ENCODE measurements around the gene BID. TPM values are rescaled to one million over a fixed set of nuclear protein-coding genes. Genes with fewer than 3 reads are reported as not detected.

Gene BID
- polyA plus RNA-seq, 1 donor from 2014 or later = 88.6 TPM

- no peaks in the 10 kb centered on the region for H3K9me2 ChIP-seq (ENCODE audit: insufficient read depth, low read length)
- H3K79me2 ChIP-seq (replicated peaks; ENCODE audit: insufficient read depth, low read length) = no peaks in the 10 kb centered on the region
- H2AFZ ChIP-seq (ENCODE audit: low read depth, low read length) = no peak overlapping the region
- no peaks in the 10 kb centered on the region for H3K9me3 ChIP-seq (ENCODE audit: low read length)
- TF ChIP-seq, protein P1, sequence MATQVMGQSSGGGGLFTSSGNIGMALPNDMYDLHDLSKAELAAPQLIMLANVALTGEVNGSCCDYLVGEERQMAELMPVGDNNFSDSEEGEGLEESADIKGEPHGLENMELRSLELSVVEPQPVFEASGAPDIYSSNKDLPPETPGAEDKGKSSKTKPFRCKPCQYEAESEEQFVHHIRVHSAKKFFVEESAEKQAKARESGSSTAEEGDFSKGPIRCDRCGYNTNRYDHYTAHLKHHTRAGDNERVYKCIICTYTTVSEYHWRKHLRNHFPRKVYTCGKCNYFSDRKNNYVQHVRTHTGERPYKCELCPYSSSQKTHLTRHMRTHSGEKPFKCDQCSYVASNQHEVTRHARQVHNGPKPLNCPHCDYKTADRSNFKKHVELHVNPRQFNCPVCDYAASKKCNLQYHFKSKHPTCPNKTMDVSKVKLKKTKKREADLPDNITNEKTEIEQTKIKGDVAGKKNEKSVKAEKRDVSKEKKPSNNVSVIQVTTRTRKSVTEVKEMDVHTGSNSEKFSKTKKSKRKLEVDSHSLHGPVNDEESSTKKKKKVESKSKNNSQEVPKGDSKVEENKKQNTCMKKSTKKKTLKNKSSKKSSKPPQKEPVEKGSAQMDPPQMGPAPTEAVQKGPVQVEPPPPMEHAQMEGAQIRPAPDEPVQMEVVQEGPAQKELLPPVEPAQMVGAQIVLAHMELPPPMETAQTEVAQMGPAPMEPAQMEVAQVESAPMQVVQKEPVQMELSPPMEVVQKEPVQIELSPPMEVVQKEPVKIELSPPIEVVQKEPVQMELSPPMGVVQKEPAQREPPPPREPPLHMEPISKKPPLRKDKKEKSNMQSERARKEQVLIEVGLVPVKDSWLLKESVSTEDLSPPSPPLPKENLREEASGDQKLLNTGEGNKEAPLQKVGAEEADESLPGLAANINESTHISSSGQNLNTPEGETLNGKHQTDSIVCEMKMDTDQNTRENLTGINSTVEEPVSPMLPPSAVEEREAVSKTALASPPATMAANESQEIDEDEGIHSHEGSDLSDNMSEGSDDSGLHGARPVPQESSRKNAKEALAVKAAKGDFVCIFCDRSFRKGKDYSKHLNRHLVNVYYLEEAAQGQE (IDR thresholded peaks at IDR 0.05; ENCODE audit: borderline replicate concordance) = no peak
- TF ChIP-seq CTCF (IDR thresholded peaks at IDR 0.05; ENCODE audit: poor library complexity, severe bottlenecking) (no peak), MXI1 (conservative IDR thresholded peaks at IDR 0.05; ENCODE audit: poor library complexity, severe bottlenecking) (no peak), EP300 (conservative IDR thresholded peaks at IDR 0.05; ENCODE audit: poor library complexity, severe bottlenecking) (no peak), RAD21 (conservative IDR thresholded peaks at IDR 0.05) (no peak), EZH2 (IDR thresholded peaks at IDR 0.05; ENCODE audit: borderline replicate concordance, insufficient read depth, low read length, poor library complexity, severe bottlenecking) (no peak), TAF1 (IDR thresholded peaks at IDR 0.05; ENCODE audit: low read depth) (no peak), SMC3 (conservative IDR thresholded peaks at IDR 0.05; ENCODE audit: poor library complexity) (no peak), POLR2AphosphoS5 (IDR thresholded peaks at IDR 0.05) (no peak)
- no peaks in the 10 kb centered on the region for H4K20me1 ChIP-seq (ENCODE audit: insufficient read depth)
- no peak overlapping the region for H3K9ac ChIP-seq (ENCODE audit: low read length)
- no peaks in the 10 kb centered on the region for H3K27me3 ChIP-seq (ENCODE audit: insufficient read depth, low read depth, low read length)
- no peak overlapping the region for H3K27ac ChIP-seq (ENCODE audit: low read length)
- no peaks in the 10 kb centered on the region for H3K36me3 ChIP-seq (ENCODE audit: insufficient read depth, low read length)
- no peak overlapping the region for H3K4me2 ChIP-seq (ENCODE audit: low read length)
- no peaks in the 10 kb centered on the region for H3F3A ChIP-seq (ENCODE audit: insufficient read depth, low read length, poor library complexity, severe bottlenecking)
- no peak overlapping the region for H3K4me3 ChIP-seq (ENCODE audit: low read length)
Measured at GRCh38 chr22:17787716-17788330, 13.6 kb upstream of the BID start.

DNA sequence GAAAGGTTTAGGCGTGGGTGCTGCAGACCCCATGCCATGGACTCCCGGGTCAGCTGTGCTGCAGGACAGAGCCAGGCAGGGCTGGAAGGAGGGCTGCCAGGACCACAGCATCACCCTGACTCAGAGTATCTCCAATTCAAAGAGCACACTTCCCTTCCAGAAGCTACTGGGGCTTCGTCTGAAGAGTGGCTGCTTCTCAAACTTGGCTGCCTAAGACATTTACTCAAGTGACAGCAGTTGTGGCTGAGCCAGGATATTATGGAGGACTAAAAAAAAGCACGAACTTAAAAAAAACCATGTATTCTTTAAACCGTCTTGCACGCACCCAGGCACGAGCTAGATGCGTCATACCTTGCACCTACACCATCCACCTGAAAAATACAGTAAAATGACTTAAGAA lies 13.0 kb upstream of the BID start:
- Histone ChIP-seq H3K9me3 (ENCODE audit: low read length) (no peaks in the 10 kb centered on the region), H3K4me3 (ENCODE audit: low read length) (no peak overlapping the region), H3K9ac (ENCODE audit: low read length) (no peak overlapping the region), H3K27ac (ENCODE audit: low read length) (no peak overlapping the region), H4K20me1 (ENCODE audit: insufficient read depth) (no peaks in the 10 kb centered on the region), H3F3A (ENCODE audit: insufficient read depth, low read length, poor library complexity, severe bottlenecking) (no peaks in the 10 kb centered on the region), H3K27me3 (ENCODE audit: insufficient read depth, low read depth, low read length) (no peaks in the 10 kb centered on the region), H3K4me2 (ENCODE audit: low read length) (no peak overlapping the region), H3K9me2 (ENCODE audit: insufficient read depth, low read length) (no peaks in the 10 kb centered on the region), H3K79me2 (replicated peaks; ENCODE audit: insufficient read depth, low read length) (no peaks in the 10 kb centered on the region), H2AFZ (ENCODE audit: low read depth, low read length) (no peak overlapping the region), H3K36me3 (ENCODE audit: insufficient read depth, low read length) (no peaks in the 10 kb centered on the region)
- no peak for TF ChIP-seq CTCF (IDR thresholded peaks at IDR 0.05; ENCODE audit: poor library complexity, severe bottlenecking)
- no peak for TF ChIP-seq RAD21 (conservative IDR thresholded peaks at IDR 0.05)
- no peak for TF ChIP-seq EP300 (conservative IDR thresholded peaks at IDR 0.05; ENCODE audit: poor library complexity, severe bottlenecking)
- TF ChIP-seq SMC3 (conservative IDR thresholded peaks at IDR 0.05; ENCODE audit: poor library complexity) = no peak
- TF ChIP-seq EZH2 (IDR thresholded peaks at IDR 0.05; ENCODE audit: borderline replicate concordance, insufficient read depth, low read length, poor library complexity, severe bottlenecking) = no peak

All from neural cell (in vitro differentiated cells).